GM11168 (cell line): Measurements from ENCODE around the gene ALDH3A1.

Experiments used
- in situ Hi-C: fragments of 300-500 bp; cut with MboI; formaldehyde crosslinking; loops from one replicate; pipeline ENCODE4 v1.12.0; 2022; ENCODE audit warnings: low sequenced_read_pairs; ENCODE audit not compliant: unreplicated experiment

ALDH3A1 gene

GRCh38 chr17:19762515-19762961 is 14.4 kb upstream of the ALDH3A1 start:
- in situ Hi-C loops, result loop anchor here (5.0 to 25.0 kb wide), 2 partner anchors 115 to 400 kb away; partner anchors contain the start of genes ALDH3A2 and B9D1

GRCh38 chr17:19760746-19761145 is 12.6 kb upstream of the ALDH3A1 start:
- in situ Hi-C loops, result loop anchor here (5.0 to 25.0 kb wide), 2 partner anchors 113 to 398 kb away; partner anchors contain the start of genes ALDH3A2 and B9D1

GRCh38 chr17:19759568-19760549 is 11.8 kb upstream of the ALDH3A1 start:
- in situ Hi-C loops, result loop anchor here (5.0 to 25.0 kb wide), 2 partner anchors 113 to 398 kb away; partner anchors contain the start of genes ALDH3A2 and B9D1

GRCh38 chr17:19757536-19758180 is 9.6 kb upstream of the ALDH3A1 start:
- in situ Hi-C loops, result loop anchor here (25.0 kb wide), 1 partner anchor 395 kb away; the partner anchor contains the start of gene B9D1

GRCh38 chr17:19756546-19756945 is 8.4 kb upstream of the ALDH3A1 start:
- in situ Hi-C loops, result loop anchor here (25.0 kb wide), 1 partner anchor 394 kb away; the partner anchor contains the start of gene B9D1

- in situ Hi-C loops, result loop anchor here (25.0 kb wide), 1 partner anchor 394 kb away; the partner anchor contains the start of gene B9D1
Observed at GRCh38 chr17:19755821-19756510, 7.9 kb upstream of the ALDH3A1 start.

GRCh38 chr17:19755392-19755791 is 7.3 kb upstream of the ALDH3A1 start:
- in situ Hi-C loops, result loop anchor here (25.0 kb wide), 1 partner anchor 393 kb away; the partner anchor contains the start of gene B9D1

- in situ Hi-C loops, result loop anchor here (25.0 kb wide), 1 partner anchor 392 kb away; the partner anchor contains the start of gene B9D1
Observed at GRCh38 chr17:19753661-19754463, 5.8 kb upstream of the ALDH3A1 start.

GRCh38 chr17:19753051-19753509 is 5.0 kb upstream of the ALDH3A1 start:
- in situ Hi-C loops, result loop anchor here (25.0 kb wide), 1 partner anchor 391 kb away; the partner anchor contains the start of gene B9D1

GRCh38 chr17:19752216-19753050 is 4.3 kb upstream of the ALDH3A1 start:
- in situ Hi-C loops, result loop anchor here (25.0 kb wide), 1 partner anchor 390 kb away; the partner anchor contains the start of gene B9D1

- in situ Hi-C loops, result loop anchor here (25.0 kb wide), 1 partner anchor 389 kb away; the partner anchor contains the start of gene B9D1
Observed at GRCh38 chr17:19750835-19751234, 2.7 kb upstream of the ALDH3A1 start.

- in situ Hi-C loops, result loop anchor here (25.0 kb wide), 1 partner anchor 388 kb away; the partner anchor contains the start of gene B9D1
Observed at GRCh38 chr17:19750020-19750572, 2.0 kb upstream of the ALDH3A1 start.

GRCh38 chr17:19748807-19749193 is 702 bp upstream of the ALDH3A1 start:
- in situ Hi-C loops, result no loop called here

GRCh38 chr17:19747159-19747719 is 859 bp downstream of the ALDH3A1 start:
- in situ Hi-C loops, result no loop called here

GRCh38 chr17:19746517-19746916 is 1.6 kb downstream of the ALDH3A1 start:
- in situ Hi-C loops, result no loop called here

- in situ Hi-C loops, result no loop called here
Observed at GRCh38 chr17:19744922-19745757, 3.0 kb downstream of the ALDH3A1 start.
